Stromal cell of bone marrow (primary cell): ENCODE measurements around the gene SATB2.

ENCODE experiments used
- DNase-seq: peaks from one replicate; pipeline ENCODE4 v3.0.0-alpha.2; 2012; ENCODE audit warnings: low read depth

Gene SATB2

GRCh38 chr2:199257261-199258224, 200.2 kb downstream of the SATB2 start:
- no peak for DNase-seq

GRCh38 chr2:199230091-199230490, 227.6 kb downstream of the SATB2 start:
- DNase-seq, result no peak

GRCh38 chr2:199228887-199229819, 228.6 kb downstream of the SATB2 start:
- DNase-seq, result peak; percentile 88

- no peak for DNase-seq
These were observed 233.9 kb downstream of the SATB2 start for GRCh38 chr2:199223791-199224190.

GRCh38 chr2:199220920-199221319, 236.8 kb downstream of the SATB2 start:
- no peak for DNase-seq

GRCh38 chr2:199219551-199219950, 238.2 kb downstream of the SATB2 start:
- no peak for DNase-seq
